ENCODE measurements around the gene KCTD16. TPM values are rescaled to one million over a fixed set of nuclear protein-coding genes. Genes with fewer than 3 reads are reported as not detected.

Gene KCTD16
- total RNA-seq, 2 donors from 2014 or later = 0.27 to 0.35 TPM

GRCh38 chr5:144289277-144289676 lies 118.6 kb downstream of the KCTD16 start:
- Histone ChIP-seq H3K4me1 (ENCODE audit: control insufficient read depth in 1 of 2, low read depth in 2 of 2) (peaks cover 0 to 10% of the 10 kb centered on the region in 2 donors), H3K27me3 (replicated peaks; ENCODE audit: insufficient read depth) (no peaks in the 10 kb centered on the region), H3K4me3 (no peak overlapping the region), H3K36me3 (no peaks in the 10 kb centered on the region), H3K9me3 (no peaks in the 10 kb centered on the region), H3K27ac (no peak overlapping the region)
- DNase-seq (ENCODE audit: low spot score) (no peak), ATAC-seq (ENCODE audit: insufficient number of reproducible peaks, low FRiP score, low read depth) (no peak)
- TF ChIP-seq, protein P1, sequence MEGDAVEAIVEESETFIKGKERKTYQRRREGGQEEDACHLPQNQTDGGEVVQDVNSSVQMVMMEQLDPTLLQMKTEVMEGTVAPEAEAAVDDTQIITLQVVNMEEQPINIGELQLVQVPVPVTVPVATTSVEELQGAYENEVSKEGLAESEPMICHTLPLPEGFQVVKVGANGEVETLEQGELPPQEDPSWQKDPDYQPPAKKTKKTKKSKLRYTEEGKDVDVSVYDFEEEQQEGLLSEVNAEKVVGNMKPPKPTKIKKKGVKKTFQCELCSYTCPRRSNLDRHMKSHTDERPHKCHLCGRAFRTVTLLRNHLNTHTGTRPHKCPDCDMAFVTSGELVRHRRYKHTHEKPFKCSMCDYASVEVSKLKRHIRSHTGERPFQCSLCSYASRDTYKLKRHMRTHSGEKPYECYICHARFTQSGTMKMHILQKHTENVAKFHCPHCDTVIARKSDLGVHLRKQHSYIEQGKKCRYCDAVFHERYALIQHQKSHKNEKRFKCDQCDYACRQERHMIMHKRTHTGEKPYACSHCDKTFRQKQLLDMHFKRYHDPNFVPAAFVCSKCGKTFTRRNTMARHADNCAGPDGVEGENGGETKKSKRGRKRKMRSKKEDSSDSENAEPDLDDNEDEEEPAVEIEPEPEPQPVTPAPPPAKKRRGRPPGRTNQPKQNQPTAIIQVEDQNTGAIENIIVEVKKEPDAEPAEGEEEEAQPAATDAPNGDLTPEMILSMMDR (IDR thresholded peaks at IDR 0.05) = no peak

- Histone ChIP-seq H3K27ac (no peak overlapping the region), H3K4me1 (ENCODE audit: control insufficient read depth in 1 of 2, low read depth in 2 of 2) (no peaks in the 10 kb centered on the region), H3K4me3 (no peak overlapping the region), H3K27me3 (replicated peaks; ENCODE audit: insufficient read depth) (no peaks in the 10 kb centered on the region), H3K36me3 (no peaks in the 10 kb centered on the region), H3K9me3 (no peaks in the 10 kb centered on the region)
- no peak for ATAC-seq (ENCODE audit: insufficient number of reproducible peaks, low FRiP score, low read depth)
- TF ChIP-seq, protein P1 (IDR thresholded peaks at IDR 0.05) = no peak
- no peak for DNase-seq (ENCODE audit: low spot score)
Observed at GRCh38 chr5:144292029-144292428, 121.4 kb downstream of the KCTD16 start.

- DNase-seq (ENCODE audit: low spot score) (no peak), ATAC-seq (ENCODE audit: insufficient number of reproducible peaks, low FRiP score, low read depth) (no peak)
- Histone ChIP-seq H3K27me3 (replicated peaks; ENCODE audit: insufficient read depth) (no peaks in the 10 kb centered on the region), H3K4me1 (ENCODE audit: control insufficient read depth in 1 of 2, low read depth in 2 of 2) (no peaks in the 10 kb centered on the region), H3K36me3 (no peaks in the 10 kb centered on the region), H3K4me3 (no peak overlapping the region), H3K27ac (no peak overlapping the region), H3K9me3 (no peaks in the 10 kb centered on the region)
- TF ChIP-seq, protein P1 (IDR thresholded peaks at IDR 0.05) = no peak
Observed at GRCh38 chr5:144295284-144295683, 124.6 kb downstream of the KCTD16 start.

DNA sequence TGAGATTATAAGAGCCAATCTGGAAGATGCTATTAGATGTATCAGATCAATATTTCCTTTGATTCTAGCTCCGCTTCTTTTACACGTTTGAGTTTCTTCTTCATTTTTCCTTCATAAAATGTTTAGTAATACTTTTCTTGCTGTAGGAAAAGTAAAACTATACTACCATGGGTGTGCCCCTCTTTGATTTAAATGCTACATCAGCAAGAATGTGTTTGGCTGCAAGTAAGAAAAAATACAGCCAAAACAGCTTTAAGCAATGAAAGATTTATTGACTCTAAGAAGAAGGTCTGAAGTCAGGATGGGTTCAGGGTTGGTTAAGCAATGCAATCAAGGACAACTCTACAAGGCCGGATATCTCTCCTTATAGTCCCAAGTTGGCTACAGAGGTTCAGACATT lies 126.4 kb downstream of the KCTD16 start:
- H3K4me3 ChIP-seq = no peak overlapping the region
- no peaks in the 10 kb centered on the region for H3K36me3 ChIP-seq
- no peaks in the 10 kb centered on the region for H3K4me1 ChIP-seq (ENCODE audit: control insufficient read depth in 1 of 2, low read depth in 2 of 2)
- no peak overlapping the region for H3K27ac ChIP-seq
- ATAC-seq (ENCODE audit: insufficient number of reproducible peaks, low FRiP score, low read depth) = no peak
- H3K27me3 ChIP-seq (replicated peaks; ENCODE audit: insufficient read depth) = no peaks in the 10 kb centered on the region
- TF ChIP-seq, protein P1 (IDR thresholded peaks at IDR 0.05) = no peak
- no peak for DNase-seq (ENCODE audit: low spot score)
- H3K9me3 ChIP-seq = no peaks in the 10 kb centered on the region

DNA sequence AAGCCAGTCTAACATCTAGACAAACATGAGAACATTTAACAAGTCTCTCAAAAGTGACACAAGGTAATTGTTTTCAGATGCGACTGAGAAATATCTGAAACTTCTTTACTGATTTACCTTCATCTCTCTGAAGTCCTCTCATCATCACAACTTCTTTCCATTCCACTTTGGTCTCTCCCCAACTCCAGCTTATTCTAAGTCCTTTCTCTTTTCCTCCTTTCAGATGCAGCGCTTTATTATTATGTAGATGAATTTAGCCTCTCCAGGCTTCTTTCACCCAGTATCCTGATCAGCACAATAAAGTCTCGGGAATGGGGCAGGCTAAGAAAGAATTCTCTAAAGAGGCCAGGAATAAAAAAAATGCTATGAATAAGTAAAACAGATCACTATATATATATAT lies 128.0 kb downstream of the KCTD16 start:
- Histone ChIP-seq H3K36me3 (no peaks in the 10 kb centered on the region), H3K4me3 (no peak overlapping the region)

More for the DNA sequence above, 128.0 kb downstream of the KCTD16 start:
- ATAC-seq (ENCODE audit: insufficient number of reproducible peaks, low FRiP score, low read depth) = no peak
- TF ChIP-seq, protein P1 (IDR thresholded peaks at IDR 0.05) = no peak
- Histone ChIP-seq H3K27me3 (replicated peaks; ENCODE audit: insufficient read depth) (no peaks in the 10 kb centered on the region), H3K27ac (no peak overlapping the region), H3K9me3 (no peaks in the 10 kb centered on the region), H3K4me1 (ENCODE audit: control insufficient read depth in 1 of 2, low read depth in 2 of 2) (no peaks in the 10 kb centered on the region)
- no peak for DNase-seq (ENCODE audit: low spot score)

All from thoracic aorta (tissue), 2 donors.